Iris pigment epithelial cell (primary cell): Measurements from ENCODE around the gene UCP3.

Experiments used
- DNase-seq: peaks from one replicate; pipeline ENCODE4 v3.0.0-alpha.2; 2011; ENCODE audit warnings: low read depth

The UCP3 gene

GRCh38 chr11:73977856-73978519 is 30.9 kb downstream of the UCP3 start:
- DNase-seq, result no peak

GRCh38 chr11:73976451-73977151 is 32.3 kb downstream of the UCP3 start:
- DNase-seq, result no peak

- DNase-seq, result no peak
Measured at GRCh38 chr11:73975479-73975757, 33.5 kb downstream of the UCP3 start.

GRCh38 chr11:73974604-73975478 is 34.0 kb downstream of the UCP3 start:
- no peak for DNase-seq

GRCh38 chr11:73972620-73973449 is 36.0 kb downstream of the UCP3 start:
- no peak for DNase-seq

- DNase-seq, result no peak
Measured at GRCh38 chr11:73972187-73972586, 36.7 kb downstream of the UCP3 start.

- DNase-seq, result no peak
Measured at GRCh38 chr11:73971175-73971719, 37.6 kb downstream of the UCP3 start.

GRCh38 chr11:73969991-73970800 is 38.7 kb downstream of the UCP3 start:
- DNase-seq, result no peak

GRCh38 chr11:73969091-73969490 is 39.8 kb downstream of the UCP3 start:
- no peak for DNase-seq

GRCh38 chr11:73968356-73968966 is 40.4 kb downstream of the UCP3 start:
- no peak for DNase-seq

GRCh38 chr11:73965764-73966121 is 43.1 kb downstream of the UCP3 start:
- DNase-seq, result no peak

GRCh38 chr11:73965076-73965763 is 43.7 kb downstream of the UCP3 start:
- DNase-seq, result no peak

- DNase-seq, result no peak
Measured at GRCh38 chr11:73963861-73964260, 45.0 kb downstream of the UCP3 start.

- no peak for DNase-seq
Measured at GRCh38 chr11:73962101-73962705, 46.7 kb downstream of the UCP3 start.

- DNase-seq, result no peak
Measured at GRCh38 chr11:73961321-73961720, 47.6 kb downstream of the UCP3 start.

- no peak for DNase-seq
Measured at GRCh38 chr11:73958521-73959141, 50.3 kb downstream of the UCP3 start.

- no peak for DNase-seq
Measured at GRCh38 chr11:73957654-73958361, 51.1 kb downstream of the UCP3 start.

GRCh38 chr11:73956876-73957653 is 51.8 kb downstream of the UCP3 start:
- DNase-seq, result no peak
